Left ventricle myocardium inferior (tissue), 1 donor: ENCODE data around the gene STK17B. TPM values are rescaled to one million over a fixed set of nuclear protein-coding genes. Genes with fewer than 3 reads are reported as not detected.

Source experiments
- DNase-seq: peaks from one replicate; pipeline ENCODE4 v3.0.0-alpha.2; 2020
- H3K27ac ChIP-seq: fragments of 200-600 bp; replicated peaks from 2 replicates; pipeline ENCODE4 v1.8.0; 2021
- H3K27me3 ChIP-seq: fragments of 200-600 bp; 2 replicates; pipeline ENCODE4 v1.8.0; 2021; ENCODE audit warnings: low read depth
- H3K36me3 ChIP-seq: fragments of 200-600 bp; 2 replicates; pipeline ENCODE4 v1.8.0; 2021
- H3K4me1 ChIP-seq: fragments of 200-600 bp; 2 replicates; pipeline ENCODE4 v1.8.0; 2021
- H3K4me3 ChIP-seq: fragments of 200-600 bp; 2 replicates; pipeline ENCODE4 v1.8.0; 2021; ENCODE audit warnings: mild to moderate bottlenecking, moderate library complexity
- H3K9me3 ChIP-seq: fragments of 200-600 bp; replicated peaks from 2 replicates; pipeline ENCODE4 v1.8.0; 2021
- CTCF ChIP-seq: fragments of 200-600 bp; IDR thresholded peaks from 2 replicates; pipeline ENCODE4 v1.8.0; 2021; ENCODE audit warnings: antibody characterized with exemption, mild to moderate bottlenecking, borderline replicate concordance
- intact Hi-C: fragments of 100-400 bp; cut with micrococcal nuclease; formaldehyde crosslinking; loops from one replicate; pipeline ENCODE4 v1.11.0; 2022
- total RNA-seq: library from RNA; stranded (reverse); fragmentation: NEBNext Ultra II Directional; extraction: Animal tissue kit (Norgen Biotek cat#: 25700); gene quantifications from one replicate; pipeline ENCODE4 v1.2.1, GENCODE V29; 2021
- donor health status: DM: no; HTN: yes; CAD: no; lungs with severe emphysema.

The STK17B gene
- total RNA-seq, 1 donor from 2014 or later = 4.9 TPM

GRCh38 chr2:196176142-196176738 lies 4.9 kb upstream of the STK17B start:
- H3K36me3 ChIP-seq = no peaks in the 10 kb centered on the region
- H3K9me3 ChIP-seq = no peaks in the 10 kb centered on the region
- no peak for DNase-seq
- H3K4me3 ChIP-seq = no peak overlapping the region
- intact Hi-C loops = no loop called here
- peaks cover 6% of the 10 kb centered on the region for H3K4me1 ChIP-seq
- TF ChIP-seq CTCF = no peak
- no peak overlapping the region for H3K27ac ChIP-seq
- no peaks in the 10 kb centered on the region for H3K27me3 ChIP-seq

GRCh38 chr2:196174404-196174803 lies 3.0 kb upstream of the STK17B start:
- Histone ChIP-seq H3K4me1 (peaks cover 23% of the 10 kb centered on the region), H3K9me3 (no peaks in the 10 kb centered on the region), H3K36me3 (no peaks in the 10 kb centered on the region), H3K27ac (no peak overlapping the region), H3K27me3 (no peaks in the 10 kb centered on the region), H3K4me3 (no peak overlapping the region)
- intact Hi-C loops = no loop called here
- no peak for DNase-seq
- no peak for TF ChIP-seq CTCF

- H3K27me3 ChIP-seq = no peaks in the 10 kb centered on the region
- no peaks in the 10 kb centered on the region for H3K36me3 ChIP-seq
- TF ChIP-seq CTCF = no peak
- H3K4me1 ChIP-seq = peaks cover 27% of the 10 kb centered on the region
- H3K27ac ChIP-seq = no peak overlapping the region
- intact Hi-C loops = no loop called here
- no peak for DNase-seq
- H3K9me3 ChIP-seq = no peaks in the 10 kb centered on the region
- no peak overlapping the region for H3K4me3 ChIP-seq
Measured at GRCh38 chr2:196173505-196173904, 2.1 kb upstream of the STK17B start.

- Histone ChIP-seq H3K27me3 (no peaks in the 10 kb centered on the region), H3K4me1 (peaks cover 27% of the 10 kb centered on the region), H3K36me3 (no peaks in the 10 kb centered on the region), H3K4me3 (no peak overlapping the region), H3K27ac (no peak overlapping the region), H3K9me3 (no peaks in the 10 kb centered on the region)
- TF ChIP-seq CTCF = no peak
- no peak for DNase-seq
- intact Hi-C loops = no loop called here
Measured at GRCh38 chr2:196172951-196173350, 1.6 kb upstream of the STK17B start.

- intact Hi-C loops = no loop called here
- H3K27ac ChIP-seq = peak overlapping the region; percentile 70
- no peaks in the 10 kb centered on the region for H3K27me3 ChIP-seq
- H3K4me3 ChIP-seq = peak overlapping the region; percentile 87
- no peak for DNase-seq
- no peaks in the 10 kb centered on the region for H3K9me3 ChIP-seq
- H3K36me3 ChIP-seq = no peaks in the 10 kb centered on the region
- peaks cover 27% of the 10 kb centered on the region for H3K4me1 ChIP-seq
- no peak for TF ChIP-seq CTCF
Measured at GRCh38 chr2:196171946-196172345, 568 bp upstream of the STK17B start.
